Keratinocyte (primary cell): Measurements from ENCODE around the gene TCERG1L. TPM values are rescaled to one million over a fixed set of nuclear protein-coding genes. Genes with fewer than 3 reads are reported as not detected.

Source experiments
- DNase-seq: peaks from one replicate; pipeline ENCODE4 v3.0.0-alpha.2; 2011; ENCODE audit warnings: low read depth, missing footprints, low spot score
- FAIRE-seq: peaks from 2 replicates; lab custom pipeline; 2011; peaks lifted over from hg19 to GRCh38; lab: Jason Lieb, UNC
- H2AFZ ChIP-seq: 2 replicates; pipeline ENCODE4 v1.6.0; 2012; ENCODE audit warnings: low read length, control low read depth, inconsistent platforms; ENCODE audit not compliant: control insufficient read depth
- H3K27ac ChIP-seq: 2 replicates; pipeline ENCODE4 v1.5.1; 2011; ENCODE audit warnings: low read length; ENCODE audit not compliant: control insufficient read depth, insufficient read depth
- H3K27me3 ChIP-seq: 3 replicates; pipeline ENCODE4 v1.6.0; 2011; ENCODE audit warnings: low read length; ENCODE audit not compliant: control insufficient read depth, insufficient read depth; ENCODE audit errors: extremely low read depth
- H3K36me3 ChIP-seq, 2 experiments: 2 replicates in 1 of 2; 3 replicates in 1 of 2; pipeline ENCODE4 v1.5.1; 2011; ENCODE audit warnings: low read length in 2 of 2, mild to moderate bottlenecking in 1 of 2; ENCODE audit not compliant: control insufficient read depth in 2 of 2, insufficient read depth in 2 of 2; ENCODE audit errors: extremely low read depth in 1 of 2
- H3K4me1 ChIP-seq: 3 replicates; pipeline ENCODE4 v1.5.1; 2011; ENCODE audit warnings: low read length; ENCODE audit not compliant: control insufficient read depth, insufficient read depth; ENCODE audit errors: extremely low read depth
- H3K4me2 ChIP-seq: 3 replicates; pipeline ENCODE4 v1.6.0; 2011; ENCODE audit warnings: low read depth, low read length; ENCODE audit not compliant: control insufficient read depth, insufficient read depth; ENCODE audit errors: extremely low read depth
- H3K4me3 ChIP-seq, 3 experiments: fragments of 200-600 bp in 1 of 3; sonication (generic) in 1 of 3; 2 replicates in 2 of 3; 3 replicates in 1 of 3; pipeline ENCODE4 v1.5.1; 2011 to 2016; ENCODE audit warnings: low read length in 3 of 3, mild to moderate bottlenecking in 3 of 3, control low read depth in 2 of 3, inconsistent platforms in 1 of 3, low read depth in 1 of 3, mixed read lengths in 1 of 3, mixed run types in 1 of 3, moderate library complexity in 1 of 3; ENCODE audit not compliant: control insufficient read depth in 2 of 3, insufficient read depth in 2 of 3; ENCODE audit errors: extremely low read depth in 1 of 3
- H3K79me2 ChIP-seq: 2 replicates; pipeline ENCODE4 v1.6.0; 2012; ENCODE audit warnings: low read length; ENCODE audit not compliant: control insufficient read depth, insufficient read depth
- H3K9ac ChIP-seq: 3 replicates; pipeline ENCODE4 v1.6.0; 2011; ENCODE audit warnings: low read length; ENCODE audit not compliant: control insufficient read depth, insufficient read depth; ENCODE audit errors: extremely low read depth
- H3K9me1 ChIP-seq: 3 replicates; pipeline ENCODE4 v1.6.0; 2011; ENCODE audit warnings: low read length; ENCODE audit not compliant: control insufficient read depth, insufficient read depth; ENCODE audit errors: extremely low read depth
- H3K9me3 ChIP-seq: 2 replicates; pipeline ENCODE4 v1.5.1; 2012; ENCODE audit warnings: low read depth, low read length; ENCODE audit not compliant: control insufficient read depth
- H4K20me1 ChIP-seq: 3 replicates; pipeline ENCODE4 v1.6.0; 2011; ENCODE audit warnings: low read length; ENCODE audit not compliant: control insufficient read depth, insufficient read depth; ENCODE audit errors: extremely low read depth
- CTCF ChIP-seq, 3 experiments: IDR thresholded peaks in 1 of 3; conservative IDR thresholded peaks in 1 of 3; optimal IDR thresholded peaks in 1 of 3; 2 replicates in 2 of 3; 3 replicates in 1 of 3; pipeline versions ENCODE3 to v1.5.1; 2011; ENCODE audit warnings: low read length in 3 of 3, mild to moderate bottlenecking in 3 of 3, moderate library complexity in 2 of 3, control low read depth in 1 of 3, inconsistent platforms in 1 of 3; ENCODE audit not compliant: insufficient read depth in 2 of 3; ENCODE audit errors: extremely low read depth in 1 of 3
- EZH2 ChIP-seq: IDR thresholded peaks from one replicate; pipeline ENCODE4 v1.6.1; 2012; ENCODE audit warnings: inconsistent platforms, mild to moderate bottlenecking, low read length, moderate library complexity
- dilution Hi-C: fragments of 300-500 bp; cut with MboI; formaldehyde crosslinking; loops from one replicate; pipeline ENCODE4 v1.7.0; 2020; ENCODE audit warnings: low sequenced_read_pairs; ENCODE audit not compliant: extremely low pct_ligation_motif_present
- polyA plus RNA-seq, 5 experiments: library from polyadenylated mRNA; depleted of rRNA in 3 of 5; stranded (reverse) in 3 of 5; stranded (forward) in 1 of 5; unstranded in 1 of 5; fragments of >200 nt; gene quantifications; 1 replicate in 1 of 5; 2 replicates in 3 of 5; 3 replicates in 1 of 5; pipeline versions ENCODE4 v1.2.1 to v1.2.3, GENCODE V29; 2011 to 2012; ENCODE audit warnings: missing spikeins in 2 of 5, low read depth in 1 of 5, low replicate concordance in 1 of 5

The TCERG1L gene
- polyA plus RNA-seq, 1 donor (not counting 4 experiments of a cell fraction or from before 2014, with no cell fraction given): not detected

- FAIRE-seq (no peak), DNase-seq (no peak)
- Histone ChIP-seq H3K27me3 (no peaks in the 10 kb centered on the region), H4K20me1 (no peaks in the 10 kb centered on the region), H3K27ac (no peak overlapping the region), H3K36me3 (no peaks in the 10 kb centered on the region), H2AFZ (no peak overlapping the region), H3K4me3 (no peak overlapping the region), H3K4me1 (no peaks in the 10 kb centered on the region), H3K9me1 (no peaks in the 10 kb centered on the region), H3K79me2 (no peaks in the 10 kb centered on the region), H3K9me3 (peaks cover 24% of the 10 kb centered on the region), H3K9ac (no peak overlapping the region), H3K4me2 (no peak overlapping the region)
- dilution Hi-C loops: no loop called here
- TF ChIP-seq EZH2: no peak
- no peak for TF ChIP-seq CTCF (optimal IDR thresholded peaks at IDR 0.05 in 1 of 3, IDR thresholded peaks at IDR 0.05 in 1 of 3, conservative IDR thresholded peaks at IDR 0.05 in 1 of 3; ENCODE audit: extremely low read depth in 1 of 3, insufficient read depth in 2 of 3, low read length in 3 of 3)
Measured at GRCh38 chr10:131159771-131160170, 151.8 kb downstream of the TCERG1L start.

- FAIRE-seq (no peak), DNase-seq (no peak)
- Histone ChIP-seq H4K20me1 (no peaks in the 10 kb centered on the region), H3K9ac (no peak overlapping the region), H3K27me3 (no peaks in the 10 kb centered on the region), H2AFZ (no peak overlapping the region), H3K9me1 (no peaks in the 10 kb centered on the region), H3K36me3 (no peaks in the 10 kb centered on the region), H3K79me2 (no peaks in the 10 kb centered on the region), H3K9me3 (peaks cover 25% of the 10 kb centered on the region), H3K4me2 (no peak overlapping the region), H3K4me1 (no peaks in the 10 kb centered on the region), H3K27ac (no peak overlapping the region), H3K4me3 (no peak overlapping the region)
- TF ChIP-seq CTCF (optimal IDR thresholded peaks at IDR 0.05 in 1 of 3, IDR thresholded peaks at IDR 0.05 in 1 of 3, conservative IDR thresholded peaks at IDR 0.05 in 1 of 3; ENCODE audit: extremely low read depth in 1 of 3, insufficient read depth in 2 of 3, low read length in 3 of 3) (no peak), EZH2 (no peak)
- dilution Hi-C loops: no loop called here
Measured at GRCh38 chr10:131158695-131159094, 152.8 kb downstream of the TCERG1L start.
